Loucy (cell line): ENCODE measurements around the gene KCNJ1.

Experiments
- EZH2phosphoT487 ChIP-seq: fragments of 200-600 bp; IDR thresholded peaks from 2 replicates; pipeline ENCODE4 v1.6.1; 2018; ENCODE audit warnings: antibody characterized with exemption, mild to moderate bottlenecking, moderate library complexity, borderline replicate concordance
- TF ChIP-seq, protein P1 (sequence below): fragments of 200-600 bp; sonication (generic); conservative IDR thresholded peaks from 2 replicates; pipeline ENCODE4 v1.5.1; 2014; ENCODE audit warnings: mild to moderate bottlenecking, antibody characterized with exemption, low read length

DNA sequence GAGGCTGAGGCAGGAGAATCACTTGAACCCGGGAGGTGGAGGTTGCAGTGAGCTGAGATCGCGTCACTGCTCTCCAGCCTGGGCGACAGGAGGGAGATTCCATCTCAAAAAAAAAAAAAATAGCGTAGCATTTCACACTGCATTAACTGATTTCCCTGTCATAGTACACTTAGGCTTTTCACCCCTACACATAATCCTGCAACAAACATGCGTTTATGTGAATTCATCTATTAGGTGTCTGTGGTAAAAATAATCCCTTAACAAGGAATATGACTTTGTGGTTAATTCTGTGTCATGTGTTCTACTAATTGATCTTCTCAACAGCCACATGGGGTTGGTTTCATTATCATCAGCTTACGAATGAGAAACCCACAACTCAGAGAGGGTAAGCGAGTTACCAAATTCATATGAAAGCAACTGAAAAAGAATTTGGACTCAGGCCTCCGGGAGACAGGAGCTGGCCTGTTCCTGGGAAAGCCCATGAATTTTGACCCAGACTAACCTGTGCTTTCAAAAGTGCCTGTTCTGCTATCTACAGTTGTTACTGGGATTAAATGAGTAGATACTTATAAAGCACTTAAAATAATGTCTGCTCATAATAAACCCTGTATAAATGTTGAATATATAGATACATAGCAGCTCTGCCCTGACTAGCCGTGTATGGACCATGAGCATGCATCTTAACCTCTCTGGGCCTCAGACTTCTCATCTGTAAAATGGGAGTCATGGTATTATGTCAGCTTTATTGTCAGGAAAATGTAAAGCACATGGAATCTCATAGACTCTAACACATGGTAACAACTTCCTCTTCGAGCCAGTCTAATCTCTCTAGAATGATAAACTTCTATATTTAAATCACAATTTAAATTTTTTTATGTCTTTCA lies 36.6 kb downstream of the KCNJ1 start:
- TF ChIP-seq, protein P1, sequence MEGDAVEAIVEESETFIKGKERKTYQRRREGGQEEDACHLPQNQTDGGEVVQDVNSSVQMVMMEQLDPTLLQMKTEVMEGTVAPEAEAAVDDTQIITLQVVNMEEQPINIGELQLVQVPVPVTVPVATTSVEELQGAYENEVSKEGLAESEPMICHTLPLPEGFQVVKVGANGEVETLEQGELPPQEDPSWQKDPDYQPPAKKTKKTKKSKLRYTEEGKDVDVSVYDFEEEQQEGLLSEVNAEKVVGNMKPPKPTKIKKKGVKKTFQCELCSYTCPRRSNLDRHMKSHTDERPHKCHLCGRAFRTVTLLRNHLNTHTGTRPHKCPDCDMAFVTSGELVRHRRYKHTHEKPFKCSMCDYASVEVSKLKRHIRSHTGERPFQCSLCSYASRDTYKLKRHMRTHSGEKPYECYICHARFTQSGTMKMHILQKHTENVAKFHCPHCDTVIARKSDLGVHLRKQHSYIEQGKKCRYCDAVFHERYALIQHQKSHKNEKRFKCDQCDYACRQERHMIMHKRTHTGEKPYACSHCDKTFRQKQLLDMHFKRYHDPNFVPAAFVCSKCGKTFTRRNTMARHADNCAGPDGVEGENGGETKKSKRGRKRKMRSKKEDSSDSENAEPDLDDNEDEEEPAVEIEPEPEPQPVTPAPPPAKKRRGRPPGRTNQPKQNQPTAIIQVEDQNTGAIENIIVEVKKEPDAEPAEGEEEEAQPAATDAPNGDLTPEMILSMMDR, result no peak
- no peak for TF ChIP-seq EZH2phosphoT487
